ENCODE measurements around the gene BMPR2.

Gene BMPR2

DNA sequence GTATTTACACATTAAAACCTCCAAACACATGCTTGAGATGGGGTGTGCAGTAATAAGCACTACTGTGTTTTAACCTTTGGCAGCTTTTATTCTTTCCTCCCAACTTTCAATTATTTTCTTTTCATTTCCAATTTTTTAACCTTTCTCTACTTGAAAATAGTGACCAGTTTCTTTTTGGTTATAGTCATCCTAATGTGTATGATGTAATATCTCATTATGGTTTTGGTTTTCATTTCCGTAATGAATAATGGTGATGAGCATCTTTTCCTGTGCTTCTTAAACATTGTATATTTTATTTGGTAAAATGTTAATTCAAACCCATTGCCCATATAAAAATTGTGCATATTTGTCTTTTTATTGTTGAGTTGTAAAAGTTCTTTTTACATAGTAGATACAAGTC lies 103.5 kb downstream of the BMPR2 start:
- no peak for TF ChIP-seq CTCF (IDR thresholded peaks at IDR 0.05; ENCODE audit: low read depth, low read length, missing control alignments)
- no peak for DNase-seq (ENCODE audit: extremely low read depth, low read depth)
- H3K4me3 ChIP-seq (replicated peaks; ENCODE audit: low read depth, low read length) = no peak overlapping the region

DNA sequence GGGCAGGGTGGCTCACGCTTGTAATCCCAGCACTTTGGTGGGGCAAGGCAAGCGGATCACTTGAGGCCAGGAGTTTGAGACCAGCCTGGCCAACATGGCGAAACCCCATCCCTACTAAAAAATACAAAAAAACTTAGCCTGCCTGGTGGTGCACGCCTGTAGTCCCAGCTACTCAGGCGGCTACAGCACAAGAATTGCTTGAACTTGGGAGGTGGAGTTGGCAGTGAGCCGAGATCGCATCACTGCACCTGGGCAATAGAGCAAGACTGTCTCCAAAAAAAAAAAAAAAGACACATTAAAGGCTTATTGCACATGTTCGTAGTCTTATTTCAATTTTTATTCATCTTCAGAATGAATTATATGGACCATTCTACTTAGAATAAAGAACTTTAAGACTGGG lies 110.2 kb downstream of the BMPR2 start:
- H3K4me3 ChIP-seq (replicated peaks; ENCODE audit: low read depth, low read length) = no peak overlapping the region
- no peak for DNase-seq (ENCODE audit: extremely low read depth, low read depth)

GRCh38 chr2:202488671-202489070 lies 112.5 kb downstream of the BMPR2 start:
- H3K4me3 ChIP-seq (replicated peaks; ENCODE audit: low read depth, low read length) = no peak overlapping the region
- TF ChIP-seq CTCF (IDR thresholded peaks at IDR 0.05; ENCODE audit: low read depth, low read length, missing control alignments) = no peak
- DNase-seq (ENCODE audit: extremely low read depth, low read depth) = no peak

More for the DNA sequence above, 110.2 kb downstream of the BMPR2 start:
- no peak for TF ChIP-seq CTCF (IDR thresholded peaks at IDR 0.05; ENCODE audit: low read depth, low read length, missing control alignments)

DNA sequence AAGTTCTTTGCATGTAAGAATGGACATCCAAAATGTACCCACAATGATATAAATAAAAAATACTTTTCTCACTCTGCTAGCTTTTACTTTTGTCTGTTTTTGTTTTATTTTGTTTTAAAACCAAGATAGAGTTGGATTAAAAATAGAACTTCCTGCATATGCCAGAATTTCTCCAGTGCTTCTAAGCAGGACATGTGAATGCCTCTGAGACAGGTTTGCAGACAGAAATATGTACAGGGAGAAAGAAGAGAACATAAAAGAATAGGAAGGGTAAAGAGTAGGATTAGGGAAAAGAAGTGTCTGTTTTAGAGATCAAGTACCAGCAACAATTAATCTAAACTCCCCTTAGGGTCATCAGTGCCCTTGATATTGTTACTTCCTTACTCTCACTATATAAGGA lies 114.4 kb downstream of the BMPR2 start:
- no peak overlapping the region for H3K4me3 ChIP-seq (replicated peaks; ENCODE audit: low read depth, low read length)
- no peak for TF ChIP-seq CTCF (IDR thresholded peaks at IDR 0.05; ENCODE audit: low read depth, low read length, missing control alignments)
- no peak for DNase-seq (ENCODE audit: extremely low read depth, low read depth)

GRCh38 chr2:202491514-202491913 lies 115.4 kb downstream of the BMPR2 start:
- no peak for DNase-seq (ENCODE audit: extremely low read depth, low read depth)

GRCh38 chr2:202494300-202495229 lies 118.4 kb downstream of the BMPR2 start:
- no peak overlapping the region for H3K4me3 ChIP-seq (replicated peaks; ENCODE audit: low read depth, low read length)
- TF ChIP-seq CTCF (IDR thresholded peaks at IDR 0.05; ENCODE audit: low read depth, low read length, missing control alignments) = no peak
- peak; percentile 24 for DNase-seq (ENCODE audit: extremely low read depth, low read depth)

More at GRCh38 chr2:202491514-202491913, 115.4 kb downstream of the BMPR2 start:
- H3K4me3 ChIP-seq (replicated peaks; ENCODE audit: low read depth, low read length) = no peak overlapping the region
- TF ChIP-seq CTCF (IDR thresholded peaks at IDR 0.05; ENCODE audit: low read depth, low read length, missing control alignments) = no peak

Data from HFF-Myc (cell line).